Panc1 (cell line): ENCODE results near the gene CATSPER4. TPM values are rescaled to one million over a fixed set of nuclear protein-coding genes. Genes with fewer than 3 reads are reported as not detected.

ENCODE experiments used
- ATAC-seq: fragments of 200-7000 bp; cut with Tn5 transposase; 2 replicates; pipeline ENCODE4 v1.9.1; 2020; ENCODE audit warnings: mild to moderate bottlenecking, moderate library complexity
- BruUV-seq: library from RNA; stranded (reverse); fragments of 400-500 nt; replicated peaks from 2 replicates; lab custom pipeline; 2021; lab: Mats Ljungman, UMichigan
- CTCF ChIA-PET: fragments of 300-600 bp; sonication (Branson Sonifier 250); formaldehyde crosslinking; loops from one replicate; lab custom pipeline; 2022; ENCODE audit warnings: antibody characterized with exemption; lab: Charles Lee
- POLR2A ChIA-PET: fragments of 300-600 bp; sonication (Branson Sonifier 250); formaldehyde crosslinking; loops from one replicate; lab custom pipeline; 2022; ENCODE audit warnings: antibody characterized with exemption; lab: Charles Lee
- DNase-seq: peaks from one replicate; pipeline ENCODE4 v3.0.0-alpha.2; 2010; ENCODE audit warnings: low read depth, low spot score
- H3K27ac ChIP-seq: 2 replicates; pipeline ENCODE4 v1.5.1; 2011; ENCODE audit warnings: mild to moderate bottlenecking, low read length, inconsistent platforms
- H3K27me3 ChIP-seq: fragments of 200-500 bp; sonication (Bioruptor generic); 2 replicates; pipeline ENCODE4 v1.6.0; 2014; ENCODE audit warnings: low read length, inconsistent platforms; ENCODE audit not compliant: control insufficient read depth, insufficient read depth
- H3K36me3 ChIP-seq: fragments of 200-500 bp; sonication (Bioruptor generic); 2 replicates; pipeline ENCODE4 v1.5.1; 2014; ENCODE audit warnings: inconsistent platforms, mild to moderate bottlenecking, low read length, moderate library complexity; ENCODE audit not compliant: control insufficient read depth, insufficient read depth
- H3K4me1 ChIP-seq: 2 replicates; pipeline ENCODE4 v1.5.1; 2011; ENCODE audit warnings: inconsistent platforms, mild to moderate bottlenecking, low read length, moderate library complexity; ENCODE audit not compliant: control insufficient read depth, insufficient read depth
- H3K4me3 ChIP-seq, 2 experiments: 2 replicates each; pipeline ENCODE4 v1.5.1; 2011 to 2012; ENCODE audit warnings: low read depth in 2 of 2, low read length in 2 of 2, mild to moderate bottlenecking in 2 of 2, inconsistent platforms in 1 of 2, moderate library complexity in 1 of 2
- H3K9me3 ChIP-seq: fragments of 200-500 bp; sonication (Bioruptor generic); 2 replicates; pipeline ENCODE4 v1.5.1; 2014; ENCODE audit warnings: low read depth, mild to moderate bottlenecking, inconsistent platforms, low read length, moderate library complexity; ENCODE audit not compliant: control insufficient read depth, insufficient read depth
- POLR2AphosphoS5 ChIP-seq: IDR thresholded peaks from 2 replicates; pipeline ENCODE4 v1.6.1; 2012; ENCODE audit warnings: mild to moderate bottlenecking, low read depth, low read length, moderate library complexity
- REST ChIP-seq, 2 experiments: IDR thresholded peaks; 2 replicates each; pipeline ENCODE4 v1.6.1; 2011 to 2012; ENCODE audit warnings: low read depth in 2 of 2, control low read depth in 1 of 2, low read length in 1 of 2, mild to moderate bottlenecking in 1 of 2, moderate library complexity in 1 of 2; ENCODE audit not compliant: insufficient read depth in 1 of 2
- SIN3A ChIP-seq: IDR thresholded peaks from 2 replicates; pipeline ENCODE4 v1.6.1; 2012; ENCODE audit warnings: low read depth, mild to moderate bottlenecking, low read length, moderate library complexity, borderline replicate concordance; ENCODE audit not compliant: insufficient read depth
- TCF7L2 ChIP-seq: IDR thresholded peaks from 2 replicates; pipeline ENCODE4 v1.6.1; 2011; ENCODE audit warnings: mild to moderate bottlenecking, low read depth, low read length, inconsistent platforms
- in situ Hi-C: cut with HindIII; loops from 2 replicates; pipeline ENCODE4 v1.10.0; 2016; ENCODE audit warnings: low sequenced_read_pairs, low pct_unique_long_range_greater_than_20kb
- intact Hi-C: fragments of 100-400 bp; cut with micrococcal nuclease; formaldehyde crosslinking; loops from one replicate; pipeline ENCODE4 v1.10.0; 2022; ENCODE audit not compliant: unreplicated experiment
- total RNA-seq: library from RNA; stranded (reverse); gene quantifications from one replicate; pipeline ENCODE4 v1.2.1, GENCODE V29; 2021; ENCODE audit not compliant: unreplicated experiment
- TF ChIP-seq, protein P1 (sequence below): fragments of 450-650 bp; IDR thresholded peaks from 2 replicates; pipeline ENCODE4 v1.5.1; 2017; ENCODE audit warnings: mild to moderate bottlenecking

CATSPER4 gene
- total RNA-seq, 1 experiment from 2014 or later, result not detected

GRCh38 chr1:26191739-26192138, 1.3 kb downstream of the CATSPER4 start:
- no TSS peak for BruUV-seq
- intact Hi-C loops, result no loop called here
- ChIA-PET POLR2A (no interaction called here), CTCF (interaction anchor here (0.7 kb wide), 1 partner anchor 423 kb away, joined by 3 read pairs; no protein-coding TSS in a partner anchor)
- DNase-seq (no peak), ATAC-seq (no peak)
- Histone ChIP-seq H3K27me3 (no peaks in the 10 kb centered on the region), H3K27ac (no peak overlapping the region), H3K36me3 (no peaks in the 10 kb centered on the region), H3K4me1 (no peaks in the 10 kb centered on the region), H3K9me3 (no peaks in the 10 kb centered on the region), H3K4me3 (no peak overlapping the region)
- TF ChIP-seq, protein P1, sequence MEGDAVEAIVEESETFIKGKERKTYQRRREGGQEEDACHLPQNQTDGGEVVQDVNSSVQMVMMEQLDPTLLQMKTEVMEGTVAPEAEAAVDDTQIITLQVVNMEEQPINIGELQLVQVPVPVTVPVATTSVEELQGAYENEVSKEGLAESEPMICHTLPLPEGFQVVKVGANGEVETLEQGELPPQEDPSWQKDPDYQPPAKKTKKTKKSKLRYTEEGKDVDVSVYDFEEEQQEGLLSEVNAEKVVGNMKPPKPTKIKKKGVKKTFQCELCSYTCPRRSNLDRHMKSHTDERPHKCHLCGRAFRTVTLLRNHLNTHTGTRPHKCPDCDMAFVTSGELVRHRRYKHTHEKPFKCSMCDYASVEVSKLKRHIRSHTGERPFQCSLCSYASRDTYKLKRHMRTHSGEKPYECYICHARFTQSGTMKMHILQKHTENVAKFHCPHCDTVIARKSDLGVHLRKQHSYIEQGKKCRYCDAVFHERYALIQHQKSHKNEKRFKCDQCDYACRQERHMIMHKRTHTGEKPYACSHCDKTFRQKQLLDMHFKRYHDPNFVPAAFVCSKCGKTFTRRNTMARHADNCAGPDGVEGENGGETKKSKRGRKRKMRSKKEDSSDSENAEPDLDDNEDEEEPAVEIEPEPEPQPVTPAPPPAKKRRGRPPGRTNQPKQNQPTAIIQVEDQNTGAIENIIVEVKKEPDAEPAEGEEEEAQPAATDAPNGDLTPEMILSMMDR, result no peak
- TF ChIP-seq POLR2AphosphoS5, result no peak
- TF ChIP-seq REST (IDR thresholded peaks at IDR 0.05; ENCODE audit: insufficient read depth in 1 of 2, low read depth in 2 of 2, low read length in 1 of 2), result no peak
- TF ChIP-seq TCF7L2, result no peak
- no peak for TF ChIP-seq SIN3A
- in situ Hi-C loops, result no loop called here

DNA sequence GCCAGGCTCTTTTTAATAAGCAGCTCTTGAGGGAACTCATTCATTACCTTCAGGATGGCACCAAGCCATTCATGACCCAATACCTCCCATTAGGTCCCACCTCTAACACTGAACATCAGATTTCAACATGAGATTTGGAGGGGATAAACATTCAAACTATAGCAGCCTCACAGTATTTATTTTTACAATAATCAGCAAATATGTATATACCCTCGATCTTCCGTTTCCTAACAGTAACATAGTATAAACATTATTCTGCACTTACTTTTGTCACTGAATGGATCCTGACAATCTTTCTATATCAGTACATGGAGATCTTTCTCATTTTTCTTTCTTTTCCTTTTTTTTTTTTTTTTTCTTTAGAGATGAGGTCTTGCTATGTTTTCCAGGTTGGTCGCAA, 5.4 kb downstream of the CATSPER4 start:
- in situ Hi-C loops, result no loop called here
- H3K9me3 ChIP-seq, result no peaks in the 10 kb centered on the region
- DNase-seq, result no peak
- no peak overlapping the region for H3K4me3 ChIP-seq
- no peaks in the 10 kb centered on the region for H3K4me1 ChIP-seq
- no peaks in the 10 kb centered on the region for H3K36me3 ChIP-seq
- intact Hi-C loops, result no loop called here
- CTCF ChIA-PET, result interaction anchor here (0.7 kb wide), 1 partner anchor 9 kb away, joined by 10 read pairs; no protein-coding TSS in a partner anchor
- TF ChIP-seq REST (IDR thresholded peaks at IDR 0.05; ENCODE audit: insufficient read depth in 1 of 2, low read depth in 2 of 2, low read length in 1 of 2) (no peak), SIN3A (no peak), POLR2AphosphoS5 (no peak), TCF7L2 (no peak)
- TF ChIP-seq, protein P1, result no peak
- no peaks in the 10 kb centered on the region for H3K27me3 ChIP-seq
- no TSS peak for BruUV-seq
- POLR2A ChIA-PET, result no interaction called here
- no peak for ATAC-seq
- no peak overlapping the region for H3K27ac ChIP-seq
